COLO668 (cell line): Measurements from ENCODE around the gene ZNF511.

ENCODE experiments used
- DNase-seq: peaks from one replicate; lab custom pipeline; 2025; ENCODE audit not compliant: unreplicated experiment; lab: John Stamatoyannopoulos, UW

The ZNF511 gene

DNA sequence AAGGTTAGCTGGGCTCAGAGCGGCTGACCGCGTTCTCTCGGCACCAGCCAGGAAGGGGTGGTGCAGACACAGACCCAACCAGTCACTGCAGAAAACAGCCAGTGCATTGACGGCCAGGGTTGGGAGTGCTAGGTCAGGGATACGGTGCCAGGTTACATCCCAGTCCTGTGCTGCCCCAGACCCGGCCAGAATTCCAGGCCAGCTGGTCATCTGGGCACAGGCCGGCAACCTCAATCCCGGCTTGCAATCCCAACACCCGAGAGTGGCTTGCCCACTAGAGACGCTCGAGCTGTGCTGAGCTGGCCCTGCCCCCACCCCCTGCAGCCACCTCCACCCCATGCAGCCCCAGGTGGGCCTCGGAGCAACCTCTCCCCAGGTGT, 42.2 kb downstream of the ZNF511 start:
- DNase-seq: no peak

DNA sequence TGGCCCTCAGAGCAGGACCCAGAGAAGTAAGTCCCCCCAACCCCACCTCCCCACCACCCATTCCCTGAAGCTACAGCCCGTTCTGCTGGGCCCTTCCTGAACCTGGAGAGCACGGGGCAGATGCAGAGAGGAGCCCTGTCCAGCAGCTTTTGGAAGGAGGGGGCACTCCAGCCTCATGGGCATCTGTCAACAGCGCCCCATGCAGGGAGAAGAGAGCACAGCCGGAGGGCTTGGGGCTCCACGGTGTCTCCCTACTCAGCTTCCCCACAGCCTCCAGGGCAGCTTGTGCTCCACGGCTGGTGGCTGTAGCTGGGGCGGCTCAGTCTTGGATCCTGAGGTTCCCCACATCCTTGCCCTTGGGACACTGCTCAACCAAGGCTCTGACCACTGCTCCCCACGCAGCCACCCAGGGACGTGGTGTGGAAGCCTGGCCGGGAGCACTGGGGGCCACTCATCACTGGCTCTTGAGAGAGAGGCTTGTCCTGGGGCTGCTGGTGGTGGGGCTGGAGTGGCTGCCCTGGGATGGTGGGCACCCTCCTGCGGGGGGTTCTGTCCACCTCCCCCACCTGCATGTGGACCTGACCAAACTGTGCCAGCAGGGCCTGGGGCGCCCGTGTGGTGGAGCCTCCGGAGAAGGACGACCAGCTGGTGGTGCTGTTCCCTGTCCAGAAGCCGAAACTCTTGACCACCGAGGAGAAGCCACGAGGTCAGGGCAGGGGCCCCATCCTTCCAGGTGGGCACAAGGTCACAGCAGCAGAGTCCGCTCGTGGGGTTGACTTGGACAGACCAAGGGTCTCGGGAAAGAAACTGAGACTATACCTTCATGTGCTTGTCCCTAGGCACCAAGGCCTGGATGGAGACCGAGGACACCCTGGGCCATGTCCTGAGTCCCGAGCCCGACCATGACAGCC, 42.9 kb downstream of the ZNF511 start:
- DNase-seq: no peak

DNA sequence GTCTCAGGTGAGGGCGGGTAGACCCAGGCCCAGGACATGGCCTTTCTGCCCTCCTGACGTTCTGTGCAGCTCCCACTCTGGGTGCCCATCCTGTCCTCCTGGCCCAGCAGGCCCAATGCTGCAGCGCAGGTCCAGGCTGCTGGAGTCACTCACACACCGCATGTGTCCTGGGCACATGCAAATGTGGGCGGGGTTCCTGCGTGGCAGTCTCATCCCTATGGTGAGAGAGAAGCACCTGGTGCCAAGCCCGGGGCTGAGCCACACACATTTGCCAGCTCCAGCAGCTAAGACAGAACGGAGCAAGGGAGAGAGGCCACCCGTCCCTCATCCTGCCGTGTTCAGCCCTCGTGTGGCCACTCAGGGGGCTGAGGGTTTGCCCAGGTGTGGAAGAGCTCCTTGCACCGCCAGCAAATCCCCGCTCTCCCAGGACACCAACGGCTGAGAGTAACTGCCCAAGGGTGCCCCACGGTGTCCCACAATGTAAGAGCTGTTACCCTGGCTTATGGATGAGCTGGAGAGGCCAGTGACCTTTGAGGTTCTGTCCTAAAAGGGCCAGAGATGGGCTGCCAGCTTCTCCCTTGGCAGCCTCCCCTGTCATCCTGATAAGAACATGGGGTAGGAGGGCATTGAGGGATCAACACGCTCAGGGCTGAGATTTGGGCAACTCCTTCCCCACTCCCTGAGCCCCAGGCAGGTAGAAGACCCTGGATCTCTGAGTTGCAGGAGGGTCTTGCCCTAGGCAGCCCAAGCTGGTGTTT, 44.7 kb downstream of the ZNF511 start:
- DNase-seq: peak; percentile 16

DNA sequence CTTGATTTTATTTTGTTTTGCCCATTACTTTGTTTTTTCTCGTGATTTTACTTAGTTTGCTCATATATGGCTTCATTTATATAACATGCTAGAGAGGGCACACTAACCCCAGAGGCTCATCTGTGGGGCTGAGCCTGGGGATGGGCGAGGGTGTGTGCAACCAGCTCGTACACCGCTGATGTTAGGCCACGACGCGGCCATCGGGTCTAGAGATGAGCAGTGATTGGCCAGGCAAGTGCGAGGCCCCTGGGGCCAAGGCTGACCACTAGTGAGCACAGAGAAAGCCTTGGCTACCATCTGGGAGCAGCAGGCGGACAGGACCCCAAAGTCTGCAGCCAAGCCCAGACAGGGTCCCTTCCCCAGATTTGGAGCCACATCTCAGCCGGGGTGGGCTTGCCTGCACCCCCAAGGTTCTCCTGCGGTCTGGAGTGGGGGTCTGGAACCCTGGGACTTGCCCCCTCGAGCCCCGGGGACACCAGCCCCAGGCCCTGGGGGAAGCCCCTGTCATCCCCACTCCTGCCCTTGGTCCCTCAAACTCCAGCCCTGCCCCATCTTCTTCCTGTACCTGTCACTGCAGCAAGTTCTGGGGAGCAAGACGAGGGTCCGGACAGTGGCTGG, 45.4 kb downstream of the ZNF511 start:
- DNase-seq: no peak

DNA sequence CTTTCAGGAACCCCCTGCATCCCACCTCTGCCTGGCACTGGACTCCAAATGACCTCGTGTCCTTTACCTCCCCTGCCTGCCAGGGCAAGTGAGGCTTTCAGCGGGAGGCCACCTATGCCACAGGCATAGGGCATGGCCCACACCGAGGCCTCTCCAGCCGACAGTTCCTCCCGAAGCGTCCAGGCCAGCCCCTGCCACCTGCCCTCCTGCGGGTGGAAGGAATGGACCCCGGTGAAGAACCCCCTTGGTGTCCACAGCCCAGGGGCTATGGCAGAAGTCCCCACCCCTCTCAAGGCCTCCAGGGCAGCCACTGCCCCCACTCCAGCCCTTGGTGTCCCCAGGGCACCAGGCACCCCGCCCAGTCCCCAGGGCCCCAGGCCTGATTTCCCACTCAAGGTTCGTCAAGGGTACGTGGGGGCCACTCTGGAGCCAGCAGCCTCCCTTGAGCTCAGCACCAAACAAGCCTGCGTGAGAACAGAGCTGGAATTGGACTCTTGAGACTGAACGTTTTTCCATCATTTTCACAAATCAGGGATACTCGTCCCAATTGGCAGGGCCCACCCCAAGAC, 46.0 kb downstream of the ZNF511 start:
- no peak for DNase-seq

DNA sequence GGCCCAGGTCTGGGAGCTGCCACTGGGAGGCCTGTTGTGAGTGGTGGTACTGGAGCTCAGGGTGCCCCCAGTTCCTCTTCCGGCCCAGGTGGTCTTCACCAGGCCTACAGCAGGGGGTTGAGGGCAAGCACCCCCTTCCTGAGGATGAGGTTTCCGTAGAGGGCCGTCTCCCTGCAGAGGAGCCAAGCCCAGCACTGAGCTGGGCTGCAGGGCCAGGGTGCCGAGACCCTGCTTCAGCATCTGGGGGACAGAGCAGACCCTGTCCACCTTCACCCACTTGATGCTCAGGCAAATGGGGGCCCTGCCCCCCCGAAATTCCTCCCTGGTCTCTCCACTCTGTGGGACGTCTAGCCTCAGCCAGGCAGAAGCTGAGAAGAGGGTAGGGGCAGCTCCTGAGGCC, 46.6 kb downstream of the ZNF511 start:
- no peak for DNase-seq

DNA sequence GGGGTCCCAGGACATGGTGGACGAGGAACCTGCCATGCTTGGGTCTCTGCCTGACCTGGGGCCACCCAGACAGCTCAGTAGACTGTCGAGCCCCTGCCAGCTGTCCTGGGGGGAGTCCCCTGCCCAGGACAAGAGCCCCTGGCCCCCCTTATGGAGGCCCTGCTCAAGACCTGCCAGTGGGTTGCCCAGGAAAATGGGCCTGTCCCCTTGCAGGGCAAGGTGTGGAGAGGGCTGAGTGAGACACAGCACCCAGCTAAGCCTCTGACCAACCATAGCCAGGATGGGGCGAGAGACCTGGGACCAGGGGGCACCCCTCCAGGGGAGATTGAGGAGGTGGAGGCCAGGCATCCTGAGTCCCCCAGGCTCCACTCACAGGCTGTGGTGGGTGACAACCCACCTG, 47.3 kb downstream of the ZNF511 start:
- DNase-seq: no peak

DNA sequence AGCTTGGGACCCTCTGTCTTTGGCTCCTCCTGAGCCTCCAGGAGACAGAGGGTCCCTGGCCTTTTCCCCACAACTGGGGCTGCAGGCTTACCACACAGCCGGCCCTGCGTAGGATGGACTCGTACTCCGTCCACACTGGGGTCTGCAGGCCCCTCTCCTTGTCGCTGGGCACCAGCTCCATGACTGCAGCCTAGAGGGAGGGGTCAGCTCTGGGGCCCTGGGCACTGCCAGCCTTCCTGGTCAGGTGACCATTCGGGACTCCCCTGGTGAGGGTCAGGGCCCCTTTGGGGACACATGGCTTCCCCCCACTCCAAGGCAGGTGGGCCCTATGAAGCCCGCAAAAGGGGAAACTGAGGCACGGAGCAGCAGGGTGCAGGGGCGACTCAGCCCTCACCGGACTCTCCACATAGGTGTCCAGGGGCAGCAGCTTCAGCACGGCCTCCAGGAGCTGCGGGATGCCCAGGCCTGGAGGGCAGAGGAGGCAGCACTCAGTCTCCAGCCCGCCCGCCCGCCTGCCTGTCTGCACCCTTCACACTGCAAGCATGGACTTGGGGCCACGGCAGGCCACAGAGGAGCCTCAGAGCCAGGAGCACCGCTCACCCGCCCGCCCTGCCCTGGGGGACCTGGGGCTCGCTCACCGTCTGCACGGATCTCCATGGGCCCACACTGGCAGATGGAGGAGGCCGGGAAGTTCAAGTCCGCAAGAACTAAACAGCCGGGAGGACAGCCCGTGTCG, 48.0 kb downstream of the ZNF511 start:
- no peak for DNase-seq

DNA sequence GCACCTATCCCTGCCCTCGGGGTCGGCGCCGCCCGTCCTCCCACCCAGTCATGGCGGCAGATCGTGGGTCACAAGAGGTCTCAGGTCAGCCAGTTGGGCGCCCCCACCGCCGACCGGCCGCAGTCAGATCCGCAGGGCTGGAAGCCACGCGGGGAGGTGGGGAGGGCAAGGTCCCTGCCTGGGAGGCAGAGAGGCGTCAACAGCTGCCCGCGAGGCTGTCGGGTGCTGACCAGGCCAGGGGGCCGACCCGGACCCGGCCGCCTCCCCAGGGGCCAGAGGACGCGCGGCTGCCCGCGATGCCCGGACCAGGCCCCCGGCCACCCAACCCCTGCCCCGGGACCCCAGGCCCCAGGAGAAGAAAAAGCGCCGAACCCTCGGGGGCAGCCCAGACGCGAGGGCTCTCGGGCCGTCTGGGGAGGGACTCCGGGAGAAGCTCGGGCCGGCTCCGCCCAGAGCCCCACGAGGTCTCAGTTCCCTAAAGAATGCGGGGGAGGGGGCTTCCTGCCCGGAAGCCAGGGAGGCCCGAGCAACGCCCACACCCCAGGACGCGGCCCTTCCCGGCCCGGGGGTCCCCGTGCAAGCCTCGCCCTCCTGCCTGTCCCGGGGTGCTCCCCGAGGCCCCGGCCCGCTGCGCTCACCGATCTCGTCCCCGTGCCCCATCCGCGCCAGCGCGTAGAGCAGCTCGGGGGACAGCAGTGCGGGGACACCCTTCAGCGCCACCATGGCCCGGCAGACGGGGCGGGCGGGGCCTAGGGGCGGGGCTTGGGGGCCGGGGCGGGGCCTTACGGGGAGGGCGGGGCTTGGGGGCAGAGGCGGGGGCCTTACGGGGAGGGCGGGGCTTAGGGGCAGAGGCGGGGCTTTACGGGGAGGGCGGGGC, 48.8 kb downstream of the ZNF511 start, which contains the start of gene FUOM:
FUOM (minus strand) TSS at position 735 of the 877 bp plus-strand sequence; CDS start at position 723, 12 bp downstream.
- DNase-seq: no peak

DNA sequence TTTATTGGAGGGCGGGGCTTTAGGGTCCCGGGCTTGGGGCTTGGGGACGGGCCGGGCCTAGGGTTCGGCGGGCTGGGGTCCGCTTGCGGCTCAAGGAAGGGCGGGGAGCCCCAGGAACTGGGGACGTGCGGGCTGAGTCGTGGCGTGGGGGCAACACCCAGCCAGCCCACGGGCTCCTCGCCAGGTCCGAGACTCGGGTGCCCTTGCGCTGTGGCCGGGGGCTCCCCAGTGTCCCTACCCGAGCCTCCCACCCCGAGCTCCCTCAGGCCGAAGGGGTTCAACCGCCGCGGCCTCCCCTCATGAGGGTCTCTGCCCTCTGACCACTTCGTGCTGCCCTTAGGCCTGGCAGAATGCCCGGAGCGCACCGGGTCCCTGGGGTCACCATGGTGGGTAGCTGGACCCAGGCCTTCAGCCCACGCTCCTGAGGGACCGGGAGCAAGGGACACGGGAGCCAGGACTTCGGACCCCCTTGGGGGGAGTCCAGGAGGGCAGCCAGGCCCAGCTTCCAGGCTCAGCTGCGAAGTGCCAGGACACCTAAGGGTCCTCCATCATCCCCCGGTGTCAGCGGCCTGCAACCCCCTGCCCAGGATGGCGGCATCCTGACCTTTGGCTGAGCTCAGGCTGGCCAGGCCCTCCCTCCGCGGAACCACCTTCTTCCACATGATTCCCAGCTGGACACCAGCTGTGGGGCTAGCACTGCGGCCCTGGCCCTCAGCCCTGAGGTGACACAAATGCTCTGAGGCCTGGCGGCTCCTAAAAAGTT, 49.6 kb downstream of the ZNF511 start:
- DNase-seq: no peak

DNA sequence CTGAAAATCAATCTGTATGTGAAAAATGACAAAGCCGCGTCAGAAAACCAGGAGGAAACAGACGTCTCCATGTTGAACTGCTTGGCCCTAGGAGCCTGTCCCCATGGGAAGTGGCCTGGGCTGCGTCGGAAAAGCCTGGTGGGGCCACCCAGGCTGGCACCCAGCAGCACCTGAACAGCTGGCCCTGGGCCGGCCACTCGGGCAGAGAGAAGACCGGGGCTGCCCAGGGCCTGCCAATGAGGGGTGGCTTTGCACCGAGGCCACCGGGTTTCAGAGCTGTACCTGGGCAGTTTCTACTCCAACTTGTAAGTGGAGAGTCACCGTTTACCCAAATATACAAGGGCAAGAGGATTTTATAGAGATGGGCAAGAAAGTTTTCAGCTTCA, 50.2 kb downstream of the ZNF511 start:
- DNase-seq: no peak

DNA sequence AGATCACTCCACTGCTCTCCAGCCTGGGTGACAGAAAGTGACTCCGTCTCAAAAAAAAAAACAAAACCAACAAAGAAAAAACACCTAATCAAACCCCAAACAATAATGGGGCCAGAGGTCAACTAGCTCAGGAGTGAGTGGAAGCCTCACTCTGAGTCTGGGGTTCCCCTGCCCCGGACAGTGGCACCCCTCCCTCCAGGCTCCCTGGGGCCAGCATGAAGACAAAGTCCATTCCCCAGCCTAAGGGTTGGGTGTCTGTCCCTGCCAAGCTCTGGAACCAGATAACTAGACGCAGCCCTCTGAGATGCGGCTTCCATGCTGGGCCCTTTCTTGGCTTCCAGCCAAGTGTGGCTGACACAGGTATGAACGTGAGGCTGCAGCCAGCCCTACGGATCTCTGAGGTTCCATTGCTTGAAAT, 50.8 kb downstream of the ZNF511 start:
- DNase-seq: peak; percentile 79

DNA sequence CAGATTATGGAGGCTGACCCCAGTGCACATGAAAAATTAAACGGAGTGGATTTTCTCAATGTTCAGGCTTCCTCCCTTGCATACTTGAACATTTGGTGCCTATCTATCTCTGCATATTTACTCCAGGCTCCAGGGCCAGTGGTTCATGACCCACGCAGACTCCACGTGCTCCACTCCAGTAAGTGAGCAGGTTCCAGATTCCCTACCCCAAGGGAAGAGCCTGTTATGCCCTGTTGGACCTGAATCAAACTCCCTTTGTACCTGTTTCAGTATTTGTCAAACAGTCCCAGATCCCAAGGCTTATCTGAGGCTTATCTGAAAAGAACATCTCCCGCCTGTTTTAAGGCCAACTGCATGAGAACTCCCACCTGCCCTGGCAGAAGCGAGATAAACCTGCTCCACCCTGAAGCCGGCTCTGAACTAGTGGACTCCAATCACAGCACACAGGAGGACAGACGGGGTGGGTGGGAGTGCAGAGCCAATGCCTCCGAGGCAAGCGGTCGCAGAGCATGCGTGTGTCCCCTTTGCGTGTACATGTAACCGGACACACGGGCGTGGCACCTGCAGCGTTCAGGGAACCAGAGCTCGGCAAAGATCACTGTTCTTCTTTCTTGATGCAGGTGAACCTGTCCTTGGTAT, 51.4 kb downstream of the ZNF511 start:
- peak; percentile 6 for DNase-seq

DNA sequence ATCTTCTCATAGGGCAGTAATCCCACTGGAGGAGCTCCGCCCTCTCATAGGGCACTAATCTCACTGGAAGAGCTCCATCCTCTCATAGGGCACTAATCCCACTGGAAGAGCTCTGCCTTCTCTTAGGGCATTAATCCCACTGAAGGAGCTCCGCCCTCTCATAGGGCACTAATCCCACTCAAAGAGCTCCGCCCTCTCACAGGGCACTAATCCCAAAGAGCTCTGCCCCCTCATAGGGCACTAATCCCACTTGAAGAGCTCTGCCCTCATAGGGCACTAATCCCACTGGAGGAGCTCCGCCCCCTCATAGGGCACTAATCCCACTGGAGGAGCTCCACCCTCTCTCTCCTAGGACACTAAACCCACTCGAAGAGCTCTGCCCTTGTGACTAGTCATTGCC, 52.5 kb downstream of the ZNF511 start:
- DNase-seq: no peak

DNA sequence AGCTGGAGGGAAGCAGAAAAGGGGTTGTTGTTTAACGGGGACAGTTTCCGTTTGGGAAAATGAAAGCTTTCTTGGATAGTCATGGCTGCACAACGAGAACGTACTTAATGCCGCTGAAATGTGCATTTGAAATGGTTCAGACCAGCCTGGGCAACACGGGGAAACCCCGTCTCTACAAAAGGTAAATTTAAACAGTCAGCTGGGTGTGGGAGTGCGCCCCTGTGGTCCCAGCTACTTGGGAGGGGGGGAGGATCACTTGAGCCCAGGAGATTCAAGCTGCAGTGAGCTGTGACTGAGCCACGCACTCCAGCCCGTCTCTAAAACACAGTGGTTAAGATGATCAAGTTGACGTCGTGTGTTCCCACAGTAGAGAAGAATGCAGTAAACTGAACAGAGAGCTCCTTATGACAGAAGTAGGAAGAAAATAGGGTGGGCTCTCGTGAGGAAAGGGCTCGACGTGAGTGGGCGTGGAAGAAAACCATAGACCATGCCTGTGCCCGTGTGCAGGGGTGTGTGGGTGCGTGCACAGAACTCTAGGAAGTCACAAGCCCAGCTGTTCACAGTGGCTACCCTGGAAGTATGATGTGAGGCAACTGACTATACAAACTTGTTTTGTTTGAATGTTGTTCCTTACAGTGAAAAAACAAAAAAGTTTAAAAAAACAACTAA, 53.2 kb downstream of the ZNF511 start:
- DNase-seq: no peak
